Erythroblast (primary cell): Measurements from ENCODE around the gene TRA2B.

Source experiments
- GATA1 ChIP-seq: IDR thresholded peaks from 2 replicates; pipeline ENCODE4 v1.6.1; 2011; ENCODE audit warnings: low read depth, mild to moderate bottlenecking, control low read depth, low read length, moderate library complexity
- POLR2A ChIP-seq: IDR thresholded peaks from 2 replicates; pipeline ENCODE4 v1.6.1; 2011; ENCODE audit warnings: mild to moderate bottlenecking, low read length

- TF ChIP-seq POLR2A (no peak), GATA1 (no peak)
Measured at GRCh38 chr3:185880600-185880999, 57.2 kb downstream of the TRA2B start.
